DMS 273 (cell line): ENCODE measurements around the gene CTXN2.

Source experiments
- DNase-seq: peaks from one replicate; lab custom pipeline; 2025; ENCODE audit not compliant: unreplicated experiment; lab: John Stamatoyannopoulos, UW

The CTXN2 gene

GRCh38 chr15:48191574-48192225, at the start of gene CTXN2:
TSS of gene CTXN2 (plus strand) at chr15:48191665. CDS start at chr15:48201301, 9,636 bp downstream.
- DNase-seq: peak; percentile 59

GRCh38 chr15:48143856-48144255, 47.6 kb upstream of the CTXN2 start:
- no peak for DNase-seq

GRCh38 chr15:48144889-48145288, 46.6 kb upstream of the CTXN2 start:
- no peak for DNase-seq

GRCh38 chr15:48145923-48146322, 45.5 kb upstream of the CTXN2 start:
- DNase-seq: no peak

GRCh38 chr15:48147358-48147757, 44.1 kb upstream of the CTXN2 start:
- no peak for DNase-seq

- DNase-seq: no peak
Measured at GRCh38 chr15:48149858-48150257, 41.6 kb upstream of the CTXN2 start.

GRCh38 chr15:48153526-48153925, 37.9 kb upstream of the CTXN2 start:
- DNase-seq: no peak

GRCh38 chr15:48168616-48169015, 22.8 kb upstream of the CTXN2 start:
- DNase-seq: no peak

- DNase-seq: no peak
Measured at GRCh38 chr15:48170981-48171380, 20.5 kb upstream of the CTXN2 start.

GRCh38 chr15:48175126-48175525, 16.3 kb upstream of the CTXN2 start:
- DNase-seq: no peak

- peak; percentile 1 for DNase-seq
Measured at GRCh38 chr15:48176112-48176511, 15.4 kb upstream of the CTXN2 start.

GRCh38 chr15:48176957-48177356, 14.5 kb upstream of the CTXN2 start:
- DNase-seq: no peak

- DNase-seq: peak; percentile 62
Measured at GRCh38 chr15:48177383-48177765, 14.1 kb upstream of the CTXN2 start.

GRCh38 chr15:48177766-48178647, 13.5 kb upstream of the CTXN2 start, which contains the start of gene MYEF2:
TSS of gene MYEF2 (minus strand) at chr15:48178295. CDS start at chr15:48178237, 58 bp downstream.
- DNase-seq: peak; percentile 89

GRCh38 chr15:48178648-48178931, 12.9 kb upstream of the CTXN2 start:
- DNase-seq: no peak

GRCh38 chr15:48182749-48183148, 8.7 kb upstream of the CTXN2 start:
- DNase-seq: no peak

GRCh38 chr15:48185529-48185928, 5.9 kb upstream of the CTXN2 start:
- DNase-seq: no peak

- no peak for DNase-seq
Measured at GRCh38 chr15:48186271-48186670, 5.2 kb upstream of the CTXN2 start.

- DNase-seq: peak; percentile 76
Measured at GRCh38 chr15:48190932-48191573, 412 bp upstream of the CTXN2 start.

- no peak for DNase-seq
Measured at GRCh38 chr15:48202068-48202467, 10.6 kb downstream of the CTXN2 start.

GRCh38 chr15:48205981-48206380, 14.5 kb downstream of the CTXN2 start, which contains the start of gene SLC12A1:
TSS of gene SLC12A1 (plus strand) at chr15:48206302. CDS start at chr15:48207720, 1,418 bp downstream.
- DNase-seq: no peak

- DNase-seq: no peak
Measured at GRCh38 chr15:48221261-48221660, 29.8 kb downstream of the CTXN2 start.
